Spinal cord (tissue), 10 donors: ENCODE data around the gene CAMK2D. TPM values are rescaled to one million over a fixed set of nuclear protein-coding genes. Genes with fewer than 3 reads are reported as not detected.
"Not testable (repeated sequence)": the region's sequence is repeated elsewhere in the genome, so short reads cannot be mapped to it uniquely, and the experiment has no call there.

Experiments used
- DNase-seq, 6 donors: peaks; one replicate each; pipeline versions ENCODE4 v3.0.0 to v3.0.0-alpha.2; 2013 to 2015; ENCODE audit warnings: low spot score in 6 of 6, low read depth in 4 of 6
- H3K27ac ChIP-seq: one replicate; pipeline ENCODE4 v1.5.1; 2013; ENCODE audit warnings: low read depth, low read length, control low read depth
- H3K27me3 ChIP-seq: one replicate; pipeline ENCODE4 v1.6.1; 2013; ENCODE audit warnings: low read length; ENCODE audit not compliant: control insufficient read depth, insufficient read depth
- H3K36me3 ChIP-seq: one replicate; pipeline ENCODE4 v1.6.1; 2013; ENCODE audit warnings: low read length; ENCODE audit not compliant: control insufficient read depth, insufficient read depth
- H3K4me1 ChIP-seq: one replicate; pipeline ENCODE4 v1.6.1; 2013; ENCODE audit warnings: low read length; ENCODE audit not compliant: control insufficient read depth, insufficient read depth
- H3K4me3 ChIP-seq: one replicate; pipeline ENCODE4 v1.5.1; 2013; ENCODE audit warnings: low read depth, low read length, control low read depth
- H3K9me3 ChIP-seq: one replicate; pipeline ENCODE4 v1.6.1; 2013; ENCODE audit warnings: low read length; ENCODE audit not compliant: control insufficient read depth, insufficient read depth
- WGBS: methylation state at CpG from one replicate; pipeline ENCODE4 v1.1.5; 2013; ENCODE audit warnings: missing lambda C conversion rate; ENCODE audit not compliant: insufficient coverage; 5-methylcytosine and 5-hydroxymethylcytosine counted together
- long read RNA-seq, 4 donors: transcript quantifications; one replicate each; lab custom pipeline, GENCODE V29; 2026
- polyA plus RNA-seq, 2 donors: library from polyadenylated mRNA; unstranded; fragments of 120-200 nt; gene quantifications; one replicate each; pipeline ENCODE4 v1.2.1, GENCODE V29; 2013; ENCODE audit not compliant: insufficient read length in 2 of 2
- total RNA-seq, 2 donors: library from RNA; depleted of rRNA in 1 of 2; stranded (reverse); fragments of 120-200 nt in 1 of 2; fragments of >200 nt in 1 of 2; gene quantifications; one replicate each; pipeline versions ENCODE4 v1.2.3 to v1.2.4, GENCODE V29; 2013 to 2014
- donor health status: healthy.

CAMK2D gene
- total RNA-seq (100 to 1,000 TPM in 1 of 2 donors, 10 to 100 TPM in 1; 64.4 to 154 TPM), polyA plus RNA-seq (100 to 1,000 TPM in 1 of 2 donors, 10 to 100 TPM in 1; 88.3 to 102 TPM)
- long read RNA-seq, donor 1, partial matches to known transcripts, result 0 of 1 reads
- long read RNA-seq, donor 1, other reads (novel, unspliced or antisense), result 0 of 1 reads
- long read RNA-seq, donor 2, partial matches to known transcripts, result 0 of 1 reads
- long read RNA-seq, donor 2, other reads (novel, unspliced or antisense), result 0 of 1 reads
- long read RNA-seq, donor 3, full-length matches to known transcripts, result 3 of 3 reads
- long read RNA-seq, donor 3, partial matches to known transcripts, result 0 of 3 reads
- long read RNA-seq, donor 3, other reads (novel, unspliced or antisense), result 0 of 3 reads
- long read RNA-seq, donor 4, full-length matches to known transcripts, result 6 of 6 reads
- long read RNA-seq, donor 4, partial matches to known transcripts, result 0 of 6 reads
- long read RNA-seq, donor 4, other reads (novel, unspliced or antisense), result 0 of 6 reads

DNA sequence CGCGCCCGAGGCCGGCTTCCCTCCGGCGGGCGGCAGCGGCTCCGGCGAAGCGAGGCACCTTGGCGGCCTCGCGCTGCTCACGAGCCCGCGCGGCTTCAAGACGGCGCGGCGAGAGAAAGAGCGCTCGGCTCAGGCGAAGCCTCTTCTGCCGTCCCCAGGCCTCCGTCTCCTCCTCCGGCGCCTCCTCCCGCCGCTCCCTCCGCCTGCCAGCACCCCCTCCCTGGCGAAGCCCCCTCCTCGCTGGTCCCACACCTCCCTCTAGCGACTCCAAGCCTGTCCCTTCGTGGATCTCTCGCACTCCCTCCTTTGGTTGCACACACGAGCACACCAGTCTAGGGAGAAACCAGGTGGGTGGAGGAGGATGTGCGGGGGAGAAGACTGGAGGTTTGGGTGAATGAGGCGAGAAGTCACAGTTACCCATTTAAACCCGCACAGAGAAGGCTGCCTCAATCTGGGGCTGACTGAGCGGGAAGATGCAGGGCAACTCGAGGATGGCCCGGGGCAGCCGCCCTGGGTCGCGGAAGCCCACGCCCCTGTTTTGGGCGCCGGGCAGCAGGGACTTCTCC is at the start of gene CAMK2D:
TSS of gene CAMK2D (minus strand) at position 119 of the 566 bp plus-strand sequence. CDS start 670 bp downstream, outside the sequence.
- peaks cover 7% of the 10 kb centered on the region for H3K4me1 ChIP-seq
- no peaks in the 10 kb centered on the region for H3K27me3 ChIP-seq
- H3K4me3 ChIP-seq, result peak within 1 kb of the TSS; percentile 91
- H3K36me3 ChIP-seq, result no peaks in the 10 kb centered on the region
- peak; percentile 72 to 98 (median 85) for DNase-seq
- WGBS, result under 1% methylated on average over 46 of the region's 50 CpGs
- no peaks in the 10 kb centered on the region for H3K9me3 ChIP-seq
- peak within 1 kb of the TSS; percentile 100 for H3K27ac ChIP-seq

DNA sequence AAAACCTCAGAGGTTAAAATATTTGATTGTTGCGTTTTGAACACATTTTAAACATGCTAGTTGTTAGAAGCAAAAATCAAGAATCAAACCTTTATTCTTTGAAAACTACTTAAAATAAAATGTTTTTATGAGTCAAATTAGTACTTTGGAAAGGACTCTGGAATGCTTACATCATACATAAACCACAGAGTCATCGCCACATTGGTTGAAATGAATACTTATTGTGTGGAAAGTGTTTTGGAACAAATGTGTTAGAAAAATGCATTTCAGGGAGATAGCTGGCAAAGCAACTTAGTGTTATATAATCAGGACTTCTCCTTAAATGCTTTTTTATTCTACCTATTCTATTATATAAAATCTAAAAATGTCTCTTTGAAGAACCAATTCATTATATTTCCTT is 49.4 kb upstream of the CAMK2D start:
- H3K4me1 ChIP-seq, result no peaks in the 10 kb centered on the region
- H3K27me3 ChIP-seq, result no peaks in the 10 kb centered on the region
- no peak overlapping the region for H3K4me3 ChIP-seq
- H3K9me3 ChIP-seq, result no peaks in the 10 kb centered on the region
- no peak overlapping the region for H3K27ac ChIP-seq
- no peaks in the 10 kb centered on the region for H3K36me3 ChIP-seq
- no peak for DNase-seq
- WGBS, result no CpG with 5 or more reads among the region's 2 CpGs

DNA sequence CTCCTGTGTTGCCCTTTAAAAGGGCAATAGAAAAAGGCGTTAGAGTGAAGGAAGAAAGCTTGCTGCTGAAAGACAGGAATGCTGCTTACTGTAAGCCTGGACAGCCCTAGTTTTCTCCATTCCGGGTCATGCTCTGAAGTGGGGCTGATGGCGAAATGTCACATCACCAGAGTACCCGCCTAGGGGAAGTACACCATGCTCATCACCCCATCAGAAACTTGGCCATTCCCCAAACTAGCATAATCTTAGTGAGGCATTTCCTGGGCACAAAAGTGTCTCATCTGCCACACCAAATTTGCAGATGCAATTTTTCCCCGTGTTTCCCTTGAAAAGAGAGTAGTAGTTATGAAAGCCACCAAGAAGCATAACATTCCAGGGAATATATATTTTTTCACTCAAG is 47.8 kb upstream of the CAMK2D start:
- no peaks in the 10 kb centered on the region for H3K27me3 ChIP-seq
- DNase-seq, result no peak
- no peak overlapping the region for H3K27ac ChIP-seq
- no peaks in the 10 kb centered on the region for H3K36me3 ChIP-seq
- no peak overlapping the region for H3K4me3 ChIP-seq
- 60% methylated on average over 4 of the region's 5 CpGs for WGBS
- H3K4me1 ChIP-seq, result no peaks in the 10 kb centered on the region
- no peaks in the 10 kb centered on the region for H3K9me3 ChIP-seq

DNA sequence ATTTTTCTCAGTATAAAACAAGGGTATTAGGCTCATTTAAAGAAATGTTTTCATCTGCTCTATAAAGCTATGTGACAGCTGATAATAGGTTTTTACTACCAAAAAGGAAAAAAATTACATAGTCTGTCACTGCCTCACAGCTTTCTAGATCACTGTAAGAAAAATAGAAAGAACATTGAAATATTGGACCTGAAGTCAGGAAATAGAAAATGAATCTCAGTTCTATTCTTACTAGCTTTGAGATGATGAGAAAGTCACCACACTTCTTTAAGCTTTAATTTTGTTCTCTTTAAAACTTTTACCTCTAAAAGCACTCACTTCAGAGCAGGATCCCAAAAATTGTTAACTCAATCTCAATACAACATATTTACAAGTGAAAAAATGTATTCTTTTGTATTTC is 45.3 kb upstream of the CAMK2D start:
- Histone ChIP-seq H3K27me3 (no peaks in the 10 kb centered on the region), H3K9me3 (peaks cover 2% of the 10 kb centered on the region), H3K4me3 (no peak overlapping the region), H3K27ac (no peak overlapping the region), H3K36me3 (no peaks in the 10 kb centered on the region), H3K4me1 (no peaks in the 10 kb centered on the region)
- no peak for DNase-seq

DNA sequence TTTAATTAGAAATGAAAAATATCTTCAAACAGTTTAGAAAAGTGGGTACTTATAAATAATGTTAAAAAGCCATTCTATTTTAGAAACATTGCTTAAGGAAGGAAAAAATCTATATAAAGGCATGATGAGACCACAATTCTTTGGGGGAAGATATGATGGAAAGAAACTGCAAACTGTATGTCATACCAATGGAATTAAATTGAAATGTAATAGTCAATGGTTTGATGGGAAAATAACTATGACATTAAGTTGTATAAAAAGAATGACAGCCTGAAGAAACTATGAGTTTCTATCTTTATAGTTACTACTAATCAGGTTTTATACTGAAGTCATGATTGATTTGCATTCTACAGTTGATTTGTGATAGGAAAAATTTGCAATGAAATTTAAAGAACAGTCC is 40.3 kb upstream of the CAMK2D start:
- H3K4me3 ChIP-seq, result no peak overlapping the region
- DNase-seq, result no peak

DNA sequence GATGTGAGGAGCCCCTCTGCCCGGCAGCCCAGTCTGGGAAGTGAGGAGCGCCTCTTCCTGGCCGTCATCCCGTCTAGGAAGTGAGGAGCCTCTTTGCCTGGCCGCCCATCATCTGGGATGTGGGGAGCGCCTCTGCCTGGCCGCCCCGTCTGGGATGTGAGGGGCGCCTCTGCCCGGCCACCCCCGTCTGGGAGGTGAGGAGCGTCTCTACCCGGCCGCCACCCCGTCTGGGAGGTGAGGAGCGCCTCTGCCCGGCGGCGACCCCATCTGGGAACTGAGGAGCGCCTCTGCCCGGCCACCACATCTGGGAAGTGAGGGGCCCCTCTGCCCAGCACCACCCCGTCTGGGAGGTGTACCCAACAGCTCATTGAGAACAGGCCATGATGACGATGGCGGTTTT is 34.8 kb upstream of the CAMK2D start:
- H3K9me3 ChIP-seq, H3K4me1 ChIP-seq, H3K27ac ChIP-seq, H3K36me3 ChIP-seq, H3K27me3 ChIP-seq, DNase-seq, H3K4me3 ChIP-seq: not testable (repeated sequence)
- WGBS, result 94% methylated on average over 22 of the region's 24 CpGs

More for the DNA sequence above, 40.3 kb upstream of the CAMK2D start:
- peaks cover 2% of the 10 kb centered on the region for H3K9me3 ChIP-seq
- H3K36me3 ChIP-seq, result no peaks in the 10 kb centered on the region
- H3K4me1 ChIP-seq, result no peaks in the 10 kb centered on the region
- H3K27ac ChIP-seq, result no peak overlapping the region
- no peaks in the 10 kb centered on the region for H3K27me3 ChIP-seq

- Histone ChIP-seq H3K27me3 (no peaks in the 10 kb centered on the region), H3K36me3 (no peaks in the 10 kb centered on the region), H3K4me1 (no peaks in the 10 kb centered on the region), H3K27ac (no peak overlapping the region), H3K9me3 (no peaks in the 10 kb centered on the region), H3K4me3 (no peak overlapping the region)
- WGBS, result no CpG with 5 or more reads among the region's 1 CpG
- DNase-seq, result peak in 1 of 6 donors; percentile 10
These were observed 28.9 kb upstream of the CAMK2D start for GRCh38 chr4:113790478-113790877.

- Histone ChIP-seq H3K36me3 (no peaks in the 10 kb centered on the region), H3K9me3 (no peaks in the 10 kb centered on the region), H3K27me3 (no peaks in the 10 kb centered on the region), H3K27ac (no peak overlapping the region), H3K4me3 (no peak overlapping the region), H3K4me1 (no peaks in the 10 kb centered on the region)
- no peak for DNase-seq
These were observed 27.4 kb upstream of the CAMK2D start for GRCh38 chr4:113788888-113789287.

DNA sequence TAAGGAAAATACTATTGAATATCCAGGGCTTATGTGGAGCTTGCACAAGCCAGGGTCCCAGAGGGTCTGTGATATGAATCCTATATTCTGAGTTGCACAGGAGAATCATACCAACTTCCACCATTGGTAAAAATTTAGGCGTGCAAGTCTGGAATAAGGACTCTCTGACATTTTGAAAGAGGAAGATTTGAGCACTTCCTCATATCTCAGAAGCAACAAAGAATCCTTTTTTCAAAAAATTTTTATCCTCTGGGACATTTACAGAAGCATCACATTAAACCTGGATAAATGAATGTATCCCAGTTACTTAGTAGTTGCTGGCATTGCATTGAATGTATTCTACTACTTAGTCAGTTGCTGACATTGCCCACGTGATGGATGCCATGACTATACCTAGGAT is 24.2 kb upstream of the CAMK2D start:
- no peaks in the 10 kb centered on the region for H3K4me1 ChIP-seq
- DNase-seq, result no peak
- no peaks in the 10 kb centered on the region for H3K27me3 ChIP-seq
- no peak overlapping the region for H3K4me3 ChIP-seq
- H3K27ac ChIP-seq, result no peak overlapping the region
- no peaks in the 10 kb centered on the region for H3K9me3 ChIP-seq
- WGBS, result 43% methylated on average over 1 of the region's 2 CpGs
- H3K36me3 ChIP-seq, result no peaks in the 10 kb centered on the region
